Fibroblast of the aortic adventitia (primary cell): ENCODE data around the gene PRLR. TPM values are rescaled to one million over a fixed set of nuclear protein-coding genes. Genes with fewer than 3 reads are reported as not detected.

Experiments used
- DNase-seq: peaks from one replicate; pipeline ENCODE4 v3.0.0-alpha.2; 2010; ENCODE audit warnings: low read depth
- H3K4me3 ChIP-seq: 2 replicates; pipeline ENCODE4 v1.5.1; 2011; ENCODE audit warnings: low read depth, mild to moderate bottlenecking, control low read depth, low read length, moderate library complexity
- CTCF ChIP-seq: IDR thresholded peaks from 2 replicates; pipeline ENCODE4 v1.5.1; 2011; ENCODE audit warnings: mild to moderate bottlenecking, low read length, control low read depth, inconsistent platforms; ENCODE audit not compliant: insufficient read depth
- total RNA-seq: library from RNA; depleted of rRNA; stranded (reverse); fragments of >200 nt; gene quantifications from 2 replicates; pipeline ENCODE4 v1.2.3, GENCODE V29; 2012; ENCODE audit warnings: low replicate concordance

Gene PRLR
- total RNA-seq, 1 donor = 0.63 TPM

- H3K4me3 ChIP-seq = no peak overlapping the region
- TF ChIP-seq CTCF = no peak
- DNase-seq = no peak
Observed at GRCh38 chr5:35153375-35153932, 76.8 kb downstream of the PRLR start.

GRCh38 chr5:35152733-35153132 is 77.6 kb downstream of the PRLR start:
- TF ChIP-seq CTCF = no peak
- H3K4me3 ChIP-seq = no peak overlapping the region
- no peak for DNase-seq

- H3K4me3 ChIP-seq = no peak overlapping the region
- no peak for TF ChIP-seq CTCF
- no peak for DNase-seq
Observed at GRCh38 chr5:35151146-35151920, 79.0 kb downstream of the PRLR start.

- DNase-seq = no peak
- no peak overlapping the region for H3K4me3 ChIP-seq
- TF ChIP-seq CTCF = no peak
Observed at GRCh38 chr5:35149041-35149440, 81.2 kb downstream of the PRLR start.

GRCh38 chr5:35146406-35146805 is 83.9 kb downstream of the PRLR start:
- no peak for DNase-seq
- no peak overlapping the region for H3K4me3 ChIP-seq
- no peak for TF ChIP-seq CTCF

- TF ChIP-seq CTCF = no peak
- H3K4me3 ChIP-seq = no peak overlapping the region
- no peak for DNase-seq
Observed at GRCh38 chr5:35145691-35146317, 84.5 kb downstream of the PRLR start.
